Stimulated activated naive CD8-positive, alpha-beta T cell treated with anti-CD3 and anti-CD28 coated beads, Interleukin-15, Interleukin-2, amounts not matched to agents 100 ng/mL and 50 ng/mL, for 24 hours (primary cell): ENCODE measurements around the gene SKAP1.
"Not testable (repeated sequence)": the region's sequence is repeated elsewhere in the genome, so short reads cannot be mapped to it uniquely, and the experiment has no call there.

ENCODE experiments used
- H3K27ac Mint-ChIP-seq: one replicate; pipeline ENCODE4 v1.8.0; 2021; ENCODE audit warnings: mild to moderate bottlenecking, mixed read lengths
- H3K27me3 Mint-ChIP-seq: one replicate; pipeline ENCODE4 v1.8.0; 2021; ENCODE audit warnings: mixed read lengths
- H3K36me3 Mint-ChIP-seq: one replicate; pipeline ENCODE4 v1.8.0; 2021; ENCODE audit warnings: low read depth, mixed read lengths
- H3K4me1 Mint-ChIP-seq: one replicate; pipeline ENCODE4 v1.8.0; 2021; ENCODE audit warnings: low read depth, mixed read lengths
- H3K4me3 Mint-ChIP-seq: one replicate; pipeline ENCODE4 v1.8.0; 2021; ENCODE audit warnings: mild to moderate bottlenecking, mixed read lengths
- H3K9me3 Mint-ChIP-seq: one replicate; pipeline ENCODE4 v1.8.0; 2021; ENCODE audit warnings: mixed read lengths

SKAP1 gene

GRCh38 chr17:48412841-48413240 lies 17.2 kb downstream of the SKAP1 start:
- peaks cover 92% of the 10 kb centered on the region for H3K4me1 Mint-ChIP-seq
- H3K36me3 Mint-ChIP-seq: peaks cover 32% of the 10 kb centered on the region
- H3K27me3 Mint-ChIP-seq: no peaks in the 10 kb centered on the region
- H3K9me3 Mint-ChIP-seq: no peaks in the 10 kb centered on the region
- H3K27ac Mint-ChIP-seq: peak overlapping the region; percentile 84
- H3K4me3 Mint-ChIP-seq: peak overlapping the region; percentile 55

GRCh38 chr17:48410821-48411220 lies 19.2 kb downstream of the SKAP1 start:
- H3K27ac Mint-ChIP-seq: peak overlapping the region; percentile 28
- not testable (repeated sequence) for H3K9me3 Mint-ChIP-seq, H3K27me3 Mint-ChIP-seq, H3K4me3 Mint-ChIP-seq
- H3K36me3 Mint-ChIP-seq: peaks cover 42% of the 10 kb centered on the region
- peaks cover 90% of the 10 kb centered on the region for H3K4me1 Mint-ChIP-seq

GRCh38 chr17:48409607-48410006 lies 20.4 kb downstream of the SKAP1 start:
- H3K4me1 Mint-ChIP-seq: peaks cover 89% of the 10 kb centered on the region
- H3K27me3 Mint-ChIP-seq: no peaks in the 10 kb centered on the region
- no peak overlapping the region for H3K4me3 Mint-ChIP-seq
- H3K36me3 Mint-ChIP-seq: peaks cover 47% of the 10 kb centered on the region
- H3K9me3 Mint-ChIP-seq: no peaks in the 10 kb centered on the region
- H3K27ac Mint-ChIP-seq: no peak overlapping the region

- H3K4me1 Mint-ChIP-seq: peaks cover 72% of the 10 kb centered on the region
- peaks cover 54% of the 10 kb centered on the region for H3K36me3 Mint-ChIP-seq
- H3K27ac Mint-ChIP-seq: peak overlapping the region; percentile 94
- H3K4me3 Mint-ChIP-seq: peak overlapping the region; percentile 38
- H3K27me3 Mint-ChIP-seq: no peaks in the 10 kb centered on the region
- H3K9me3 Mint-ChIP-seq: no peaks in the 10 kb centered on the region
Observed at GRCh38 chr17:48406936-48407567, 23.0 kb downstream of the SKAP1 start.

- H3K9me3 Mint-ChIP-seq: no peaks in the 10 kb centered on the region
- no peak overlapping the region for H3K4me3 Mint-ChIP-seq
- no peaks in the 10 kb centered on the region for H3K27me3 Mint-ChIP-seq
- H3K27ac Mint-ChIP-seq: no peak overlapping the region
- peaks cover 24% of the 10 kb centered on the region for H3K4me1 Mint-ChIP-seq
- H3K36me3 Mint-ChIP-seq: peaks cover 42% of the 10 kb centered on the region
Observed at GRCh38 chr17:48394821-48395220, 35.2 kb downstream of the SKAP1 start.

- Mint-ChIP-seq H3K27me3 (no peaks in the 10 kb centered on the region), H3K9me3 (no peaks in the 10 kb centered on the region), H3K4me1 (peaks cover 24% of the 10 kb centered on the region), H3K36me3 (peaks cover 47% of the 10 kb centered on the region), H3K4me3 (no peak overlapping the region), H3K27ac (no peak overlapping the region)
Observed at GRCh38 chr17:48393283-48393682, 36.7 kb downstream of the SKAP1 start.

- Mint-ChIP-seq H3K27ac (no peak overlapping the region), H3K9me3 (no peaks in the 10 kb centered on the region), H3K27me3 (no peaks in the 10 kb centered on the region), H3K36me3 (peaks cover 47% of the 10 kb centered on the region), H3K4me3 (no peak overlapping the region), H3K4me1 (peaks cover 24% of the 10 kb centered on the region)
Observed at GRCh38 chr17:48392857-48393256, 37.2 kb downstream of the SKAP1 start.

- Mint-ChIP-seq H3K27ac (no peak overlapping the region), H3K9me3 (no peaks in the 10 kb centered on the region), H3K4me1 (peaks cover 33% of the 10 kb centered on the region), H3K4me3 (no peak overlapping the region), H3K36me3 (peaks cover 55% of the 10 kb centered on the region), H3K27me3 (no peaks in the 10 kb centered on the region)
Observed at GRCh38 chr17:48391444-48391843, 38.6 kb downstream of the SKAP1 start.

DNA sequence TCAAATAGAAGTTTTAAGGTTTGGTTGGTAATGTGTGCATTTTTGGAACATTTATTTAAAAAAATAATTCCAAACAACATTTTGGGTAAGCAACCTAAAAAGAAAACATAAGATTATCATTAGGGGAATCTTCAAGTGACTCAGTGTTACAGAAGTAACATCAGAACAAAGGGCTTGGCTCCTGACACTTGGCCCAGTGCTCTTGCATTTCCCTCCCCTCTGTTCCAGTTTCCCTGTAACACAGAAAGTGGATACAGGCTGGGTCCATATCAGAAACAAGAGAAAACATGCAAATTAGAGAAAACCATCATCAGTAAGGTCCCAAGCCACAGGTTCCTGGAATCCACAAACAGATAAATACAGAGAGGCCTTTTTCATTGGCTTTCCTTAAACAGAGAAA lies 40.1 kb downstream of the SKAP1 start:
- H3K4me1 Mint-ChIP-seq: peaks cover 39% of the 10 kb centered on the region
- H3K27me3 Mint-ChIP-seq: no peaks in the 10 kb centered on the region
- no peaks in the 10 kb centered on the region for H3K9me3 Mint-ChIP-seq
- H3K4me3 Mint-ChIP-seq: no peak overlapping the region
- H3K27ac Mint-ChIP-seq: no peak overlapping the region
- H3K36me3 Mint-ChIP-seq: peaks cover 48% of the 10 kb centered on the region

DNA sequence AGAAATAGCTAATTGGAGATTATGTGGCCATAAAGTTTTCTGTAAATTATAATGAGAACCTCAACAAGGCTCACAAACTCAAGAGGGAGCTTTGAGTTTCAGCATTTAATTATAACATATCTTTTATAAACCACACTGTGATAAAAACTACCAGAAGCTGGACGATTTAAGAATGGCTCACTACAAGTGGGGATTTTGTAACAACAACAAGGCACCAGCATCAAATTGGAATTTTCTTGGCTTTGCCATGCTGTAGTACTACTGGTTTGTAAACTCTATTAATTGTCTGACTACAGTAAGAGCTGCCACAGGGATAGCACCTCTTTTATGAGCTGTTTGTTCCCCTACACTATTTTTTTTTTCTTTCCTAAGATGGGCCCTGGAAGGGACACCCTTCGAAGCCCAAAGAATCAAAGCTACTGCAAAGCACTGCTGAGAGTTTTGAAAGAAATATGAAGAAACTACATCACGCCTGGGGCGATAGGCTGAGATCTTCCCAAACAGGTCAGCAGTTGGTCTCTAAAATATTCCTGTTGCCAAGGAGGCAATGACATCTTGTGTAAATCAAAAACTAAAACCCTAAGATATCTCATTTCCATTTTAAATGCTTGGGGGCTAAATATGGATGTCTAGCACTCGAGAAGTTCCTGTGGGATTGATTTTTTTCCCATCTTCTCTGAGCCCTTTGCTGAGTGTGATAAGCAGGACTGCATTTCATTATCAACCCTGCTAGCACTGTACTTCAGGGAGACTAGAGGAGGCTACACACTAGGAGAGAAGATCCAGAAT lies 40.9 kb downstream of the SKAP1 start:
- no peaks in the 10 kb centered on the region for H3K9me3 Mint-ChIP-seq
- peaks cover 44% of the 10 kb centered on the region for H3K36me3 Mint-ChIP-seq
- no peak overlapping the region for H3K27ac Mint-ChIP-seq
- no peak overlapping the region for H3K4me3 Mint-ChIP-seq
- H3K4me1 Mint-ChIP-seq: peaks cover 39% of the 10 kb centered on the region
- H3K27me3 Mint-ChIP-seq: no peaks in the 10 kb centered on the region

DNA sequence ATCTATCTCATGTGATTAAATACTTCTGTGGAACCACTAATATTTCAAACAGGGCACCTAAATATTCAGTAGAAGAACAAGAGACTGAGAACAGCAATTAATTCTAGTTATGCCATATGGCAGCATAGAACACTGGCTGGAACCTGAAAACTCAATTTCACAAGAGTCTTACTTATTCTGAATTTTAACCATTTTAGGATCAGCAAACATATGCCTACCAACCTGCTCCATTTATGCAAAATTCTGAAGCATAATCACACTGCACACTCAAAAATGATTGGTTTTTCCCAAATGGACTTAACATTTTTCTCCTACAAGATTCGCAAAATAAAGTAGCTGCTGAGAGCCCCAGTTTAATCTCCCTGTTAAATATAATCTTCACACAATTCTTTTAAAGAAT lies 43.2 kb downstream of the SKAP1 start:
- peaks cover 56% of the 10 kb centered on the region for H3K36me3 Mint-ChIP-seq
- no peaks in the 10 kb centered on the region for H3K27me3 Mint-ChIP-seq
- H3K4me3 Mint-ChIP-seq: no peak overlapping the region
- H3K4me1 Mint-ChIP-seq: peaks cover 38% of the 10 kb centered on the region
- no peak overlapping the region for H3K27ac Mint-ChIP-seq
- no peaks in the 10 kb centered on the region for H3K9me3 Mint-ChIP-seq

DNA sequence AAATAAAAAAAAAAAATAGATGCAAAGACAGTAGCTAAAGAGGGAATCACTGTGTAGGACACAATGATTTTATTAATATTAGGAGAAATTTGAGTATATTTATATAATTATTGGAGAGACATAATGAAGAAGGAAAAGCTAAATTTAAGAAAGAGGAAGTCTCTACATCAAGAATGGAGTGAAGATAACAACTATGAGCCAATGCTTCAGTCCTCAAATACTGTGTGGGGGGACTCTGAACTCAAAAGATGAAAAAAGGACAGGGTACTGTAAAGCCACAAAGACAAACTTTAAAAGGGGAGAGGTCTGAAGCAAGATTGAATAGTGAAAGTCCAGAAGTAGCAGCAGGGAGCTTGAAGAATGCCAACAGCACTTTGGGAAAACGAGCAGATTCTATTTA lies 44.7 kb downstream of the SKAP1 start:
- no peaks in the 10 kb centered on the region for H3K9me3 Mint-ChIP-seq
- no peak overlapping the region for H3K27ac Mint-ChIP-seq
- H3K4me1 Mint-ChIP-seq: peaks cover 30% of the 10 kb centered on the region
- H3K4me3 Mint-ChIP-seq: no peak overlapping the region
- H3K36me3 Mint-ChIP-seq: peaks cover 59% of the 10 kb centered on the region
- H3K27me3 Mint-ChIP-seq: no peaks in the 10 kb centered on the region

GRCh38 chr17:48384164-48384563 lies 45.9 kb downstream of the SKAP1 start:
- Mint-ChIP-seq H3K27me3 (no peaks in the 10 kb centered on the region), H3K36me3 (peaks cover 51% of the 10 kb centered on the region), H3K27ac (no peak overlapping the region), H3K4me1 (peaks cover 24% of the 10 kb centered on the region), H3K9me3 (no peaks in the 10 kb centered on the region), H3K4me3 (no peak overlapping the region)

GRCh38 chr17:48382989-48383388 lies 47.0 kb downstream of the SKAP1 start:
- Mint-ChIP-seq H3K27ac (no peak overlapping the region), H3K27me3 (no peaks in the 10 kb centered on the region), H3K4me1 (peaks cover 22% of the 10 kb centered on the region), H3K4me3 (no peak overlapping the region), H3K36me3 (peaks cover 50% of the 10 kb centered on the region), H3K9me3 (no peaks in the 10 kb centered on the region)

DNA sequence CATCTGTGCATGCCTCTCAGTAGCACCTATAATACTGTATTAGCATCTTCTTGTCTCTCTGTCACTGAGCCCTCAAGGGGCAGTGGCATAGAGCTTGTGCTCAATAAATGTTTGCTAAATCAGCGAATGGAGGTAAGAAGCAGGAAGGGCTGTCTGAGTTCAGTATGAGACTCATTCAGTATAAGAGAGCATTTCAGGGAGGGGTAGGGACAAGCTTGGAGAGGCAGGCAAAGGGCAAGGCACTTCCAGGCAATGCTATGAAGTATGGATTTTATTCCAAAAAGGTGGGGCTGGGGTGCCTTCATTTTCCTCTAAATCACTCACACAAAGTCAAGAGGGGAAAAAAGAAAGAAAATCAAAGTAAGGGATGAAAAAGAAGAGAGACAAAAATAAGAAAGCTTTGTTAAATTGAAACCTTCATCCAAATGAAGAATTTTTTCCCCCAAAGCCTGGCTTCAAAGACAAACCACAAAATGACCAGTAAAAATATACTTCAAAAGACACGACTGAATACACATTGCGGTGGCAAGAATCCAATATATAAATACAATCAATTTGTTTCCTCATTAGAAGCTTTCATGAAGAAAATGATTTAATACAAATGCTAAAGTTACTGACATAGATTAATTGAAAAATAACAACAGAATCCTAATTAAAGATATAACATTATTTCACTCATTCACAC lies 51.2 kb downstream of the SKAP1 start:
- no peaks in the 10 kb centered on the region for H3K9me3 Mint-ChIP-seq
- H3K4me1 Mint-ChIP-seq: peaks cover 14% of the 10 kb centered on the region
- peaks cover 31% of the 10 kb centered on the region for H3K36me3 Mint-ChIP-seq
- H3K4me3 Mint-ChIP-seq: no peak overlapping the region
- no peak overlapping the region for H3K27ac Mint-ChIP-seq
- H3K27me3 Mint-ChIP-seq: no peaks in the 10 kb centered on the region
